Measurements from ENCODE around the gene GRXCR2.
"Not testable (repeated sequence)": the region's sequence is repeated elsewhere in the genome, so short reads cannot be mapped to it uniquely, and the experiment has no call there.

GRXCR2 gene

GRCh38 chr5:145872914-145873313 is at the start of gene GRXCR2:
GRXCR2 (minus strand) TSS chr5:145873014; CDS start chr5:145872968, 46 bp downstream.
- no peak for DNase-seq

GRCh38 chr5:145922059-145922458 is 49.2 kb upstream of the GRXCR2 start:
- no peak for DNase-seq

- DNase-seq: no peak
These were observed 48.4 kb upstream of the GRXCR2 start for GRCh38 chr5:145921211-145921610.

- DNase-seq: no peak
These were observed 47.9 kb upstream of the GRXCR2 start for GRCh38 chr5:145920542-145921210.

- DNase-seq: no peak
These were observed 46.6 kb upstream of the GRXCR2 start for GRCh38 chr5:145919413-145919812.

GRCh38 chr5:145918397-145918796 is 45.6 kb upstream of the GRXCR2 start:
- no peak for DNase-seq

GRCh38 chr5:145917288-145917687 is 44.5 kb upstream of the GRXCR2 start:
- no peak for DNase-seq

GRCh38 chr5:145915970-145916638 is 43.3 kb upstream of the GRXCR2 start:
- no peak for DNase-seq

- DNase-seq: no peak
These were observed 40.9 kb upstream of the GRXCR2 start for GRCh38 chr5:145913701-145914100.

- DNase-seq: no peak
These were observed 39.8 kb upstream of the GRXCR2 start for GRCh38 chr5:145912594-145912993.

GRCh38 chr5:145912019-145912418 is 39.2 kb upstream of the GRXCR2 start:
- DNase-seq: no peak

- no peak for DNase-seq
These were observed 38.4 kb upstream of the GRXCR2 start for GRCh38 chr5:145911164-145911563.

- no peak for DNase-seq
These were observed 35.6 kb upstream of the GRXCR2 start for GRCh38 chr5:145908206-145908960.

GRCh38 chr5:145906401-145906800 is 33.6 kb upstream of the GRXCR2 start:
- no peak for DNase-seq

GRCh38 chr5:145904743-145905142 is 31.9 kb upstream of the GRXCR2 start:
- DNase-seq: no peak

GRCh38 chr5:145903867-145904266 is 31.1 kb upstream of the GRXCR2 start:
- DNase-seq: no peak

- DNase-seq: no peak
These were observed 30.3 kb upstream of the GRXCR2 start for GRCh38 chr5:145903113-145903512.

- no peak for DNase-seq
These were observed 29.6 kb upstream of the GRXCR2 start for GRCh38 chr5:145902421-145902820.

GRCh38 chr5:145898171-145898570 is 25.4 kb upstream of the GRXCR2 start:
- no peak for DNase-seq

- DNase-seq: not testable (repeated sequence)
These were observed 18.6 kb upstream of the GRXCR2 start for GRCh38 chr5:145891378-145891777.

GRCh38 chr5:145889611-145890010 is 16.8 kb upstream of the GRXCR2 start:
- DNase-seq: no peak

GRCh38 chr5:145887976-145888574 is 15.3 kb upstream of the GRXCR2 start:
- DNase-seq: no peak

GRCh38 chr5:145887217-145887616 is 14.4 kb upstream of the GRXCR2 start:
- DNase-seq: no peak

GRCh38 chr5:145874765-145875164 is 2.0 kb upstream of the GRXCR2 start:
- no peak for DNase-seq

Data from DMS 273 treated with DMSO at 0.1 percent for 48 hours (cell line).